Vagina (tissue), 2 donors: ENCODE data around the gene GRIK2.

Source experiments
- CTCF ChIP-seq, 3 experiments: fragments of 450-650 bp in 2 of 3; fragments of 200-600 bp in 1 of 3; sonication (generic) in 1 of 3; IDR thresholded peaks; one replicate each; pipeline ENCODE4 v1.5.1; 2017 to 2019; ENCODE audit warnings: antibody characterized with exemption in 3 of 3, mild to moderate bottlenecking in 2 of 3, moderate library complexity in 2 of 3
- POLR2A ChIP-seq, 2 donors: fragments of 450-650 bp; IDR thresholded peaks; one replicate each; pipeline ENCODE4 v1.6.1; 2017; ENCODE audit warnings: antibody characterized with exemption in 2 of 2, mild to moderate bottlenecking in 2 of 2, moderate library complexity in 2 of 2
- POLR2AphosphoS5 ChIP-seq, 2 donors: sonication (generic); formaldehyde crosslinking; IDR thresholded peaks; one replicate each; pipeline ENCODE4 v1.9.0; 2017; ENCODE audit warnings: antibody characterized with exemption in 2 of 2, mild to moderate bottlenecking in 2 of 2, low read depth in 1 of 2; ENCODE audit not compliant: insufficient read depth in 1 of 2

GRCh38 chr6:101435038-101435437 is 41.5 kb downstream of the GRIK2 start:
- TF ChIP-seq POLR2A (IDR thresholded peaks at IDR 0.05): no peak
- no peak for TF ChIP-seq CTCF (IDR thresholded peaks at IDR 0.05)
- no peak for TF ChIP-seq POLR2AphosphoS5 (IDR thresholded peaks at IDR 0.05; ENCODE audit: insufficient read depth in 1 of 2, low read depth in 1 of 2)
